Left ventricle myocardium inferior (tissue), 1 donor: ENCODE data around the gene MAS1. TPM values are rescaled to one million over a fixed set of nuclear protein-coding genes. Genes with fewer than 3 reads are reported as not detected.

Experiments
- DNase-seq: peaks from one replicate; pipeline ENCODE4 v3.0.0-alpha.2; 2020
- H3K27ac ChIP-seq: fragments of 200-600 bp; replicated peaks from 2 replicates; pipeline ENCODE4 v1.8.0; 2021
- H3K27me3 ChIP-seq: fragments of 200-600 bp; 2 replicates; pipeline ENCODE4 v1.8.0; 2021; ENCODE audit warnings: low read depth
- H3K36me3 ChIP-seq: fragments of 200-600 bp; 2 replicates; pipeline ENCODE4 v1.8.0; 2021
- H3K4me1 ChIP-seq: fragments of 200-600 bp; 2 replicates; pipeline ENCODE4 v1.8.0; 2021
- H3K4me3 ChIP-seq: fragments of 200-600 bp; 2 replicates; pipeline ENCODE4 v1.8.0; 2021; ENCODE audit warnings: mild to moderate bottlenecking, moderate library complexity
- H3K9me3 ChIP-seq: fragments of 200-600 bp; replicated peaks from 2 replicates; pipeline ENCODE4 v1.8.0; 2021
- intact Hi-C: fragments of 100-400 bp; cut with micrococcal nuclease; formaldehyde crosslinking; loops from one replicate; pipeline ENCODE4 v1.11.0; 2022
- total RNA-seq: library from RNA; stranded (reverse); fragmentation: NEBNext Ultra II Directional; extraction: Animal tissue kit (Norgen Biotek cat#: 25700); gene quantifications from one replicate; pipeline ENCODE4 v1.2.1, GENCODE V29; 2021
- TF ChIP-seq, protein P1 (sequence below): fragments of 200-600 bp; IDR thresholded peaks from 2 replicates; pipeline ENCODE4 v1.8.0; 2021; ENCODE audit warnings: antibody characterized with exemption, mild to moderate bottlenecking, borderline replicate concordance
- donor health status: DM: no; HTN: yes; CAD: no; lungs with severe emphysema.

The MAS1 gene
- total RNA-seq, 1 donor from 2014 or later: not detected

GRCh38 chr6:159865226-159865920 lies 25.4 kb upstream of the MAS1 start:
- Histone ChIP-seq H3K27me3 (peaks cover 6% of the 10 kb centered on the region), H3K4me1 (no peaks in the 10 kb centered on the region), H3K9me3 (peaks cover 8% of the 10 kb centered on the region), H3K27ac (no peak overlapping the region), H3K36me3 (no peaks in the 10 kb centered on the region), H3K4me3 (no peak overlapping the region)
- intact Hi-C loops: no loop called here
- no peak for DNase-seq
- TF ChIP-seq, protein P1, sequence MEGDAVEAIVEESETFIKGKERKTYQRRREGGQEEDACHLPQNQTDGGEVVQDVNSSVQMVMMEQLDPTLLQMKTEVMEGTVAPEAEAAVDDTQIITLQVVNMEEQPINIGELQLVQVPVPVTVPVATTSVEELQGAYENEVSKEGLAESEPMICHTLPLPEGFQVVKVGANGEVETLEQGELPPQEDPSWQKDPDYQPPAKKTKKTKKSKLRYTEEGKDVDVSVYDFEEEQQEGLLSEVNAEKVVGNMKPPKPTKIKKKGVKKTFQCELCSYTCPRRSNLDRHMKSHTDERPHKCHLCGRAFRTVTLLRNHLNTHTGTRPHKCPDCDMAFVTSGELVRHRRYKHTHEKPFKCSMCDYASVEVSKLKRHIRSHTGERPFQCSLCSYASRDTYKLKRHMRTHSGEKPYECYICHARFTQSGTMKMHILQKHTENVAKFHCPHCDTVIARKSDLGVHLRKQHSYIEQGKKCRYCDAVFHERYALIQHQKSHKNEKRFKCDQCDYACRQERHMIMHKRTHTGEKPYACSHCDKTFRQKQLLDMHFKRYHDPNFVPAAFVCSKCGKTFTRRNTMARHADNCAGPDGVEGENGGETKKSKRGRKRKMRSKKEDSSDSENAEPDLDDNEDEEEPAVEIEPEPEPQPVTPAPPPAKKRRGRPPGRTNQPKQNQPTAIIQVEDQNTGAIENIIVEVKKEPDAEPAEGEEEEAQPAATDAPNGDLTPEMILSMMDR: no peak

GRCh38 chr6:159866286-159867247 lies 24.2 kb upstream of the MAS1 start:
- H3K9me3 ChIP-seq: peaks cover 8% of the 10 kb centered on the region
- H3K36me3 ChIP-seq: no peaks in the 10 kb centered on the region
- TF ChIP-seq, protein P1: no peak

GRCh38 chr6:159871241-159871640 lies 19.5 kb upstream of the MAS1 start:
- TF ChIP-seq, protein P1: no peak
- DNase-seq: no peak
- Histone ChIP-seq H3K9me3 (peaks cover 8% of the 10 kb centered on the region), H3K27me3 (no peaks in the 10 kb centered on the region), H3K4me1 (no peaks in the 10 kb centered on the region), H3K27ac (no peak overlapping the region), H3K36me3 (no peaks in the 10 kb centered on the region), H3K4me3 (no peak overlapping the region)
- intact Hi-C loops: no loop called here

More at GRCh38 chr6:159866286-159867247, 24.2 kb upstream of the MAS1 start:
- H3K27me3 ChIP-seq: peaks cover 6% of the 10 kb centered on the region
- intact Hi-C loops: no loop called here
- H3K4me1 ChIP-seq: no peaks in the 10 kb centered on the region
- H3K4me3 ChIP-seq: no peak overlapping the region
- H3K27ac ChIP-seq: no peak overlapping the region
- DNase-seq: no peak

GRCh38 chr6:159871906-159872305 lies 18.9 kb upstream of the MAS1 start:
- no peak overlapping the region for H3K27ac ChIP-seq
- H3K36me3 ChIP-seq: no peaks in the 10 kb centered on the region
- no peaks in the 10 kb centered on the region for H3K27me3 ChIP-seq
- intact Hi-C loops: no loop called here
- peaks cover 8% of the 10 kb centered on the region for H3K9me3 ChIP-seq
- TF ChIP-seq, protein P1: no peak
- no peak for DNase-seq
- H3K4me1 ChIP-seq: no peaks in the 10 kb centered on the region
- no peak overlapping the region for H3K4me3 ChIP-seq

GRCh38 chr6:159874435-159874834 lies 16.4 kb upstream of the MAS1 start:
- no peaks in the 10 kb centered on the region for H3K9me3 ChIP-seq
- intact Hi-C loops: no loop called here
- no peaks in the 10 kb centered on the region for H3K27me3 ChIP-seq
- no peaks in the 10 kb centered on the region for H3K4me1 ChIP-seq
- DNase-seq: peak; percentile 65
- TF ChIP-seq, protein P1: no peak
- H3K36me3 ChIP-seq: no peaks in the 10 kb centered on the region
- no peak overlapping the region for H3K4me3 ChIP-seq
- no peak overlapping the region for H3K27ac ChIP-seq
